IMR-90 (cell line): ENCODE data around the gene TMTC2. TPM values are rescaled to one million over a fixed set of nuclear protein-coding genes. Genes with fewer than 3 reads are reported as not detected.

Source experiments
- ATAC-seq: fragments of 200-7000 bp; cut with Tn5 transposase; 2 replicates; pipeline ENCODE4 v1.9.1; 2020; ENCODE audit warnings: low read depth, mild to moderate bottlenecking, moderate library complexity
- BruUV-seq: library from RNA; stranded (reverse); fragments of 400-500 nt; replicated peaks from 2 replicates; lab custom pipeline; 2021; lab: Mats Ljungman, UMichigan
- CTCF ChIA-PET: fragments of 300-600 bp; formaldehyde crosslinking; extraction: SDS; loops from one replicate; lab custom pipeline; 2021; ENCODE audit warnings: antibody characterized with exemption; lab: Yijun Ruan, JAX
- POLR2A ChIA-PET: fragments of 300-600 bp; sonication (Branson Sonifier 250); formaldehyde crosslinking; loops from one replicate; lab custom pipeline; 2022; ENCODE audit warnings: antibody characterized with exemption; ENCODE audit not compliant: unreplicated experiment; lab: Charles Lee
- DNase-seq: peaks from one replicate; pipeline ENCODE4 v3.0.0; 2013
- H2AFZ ChIP-seq: replicated peaks from 2 replicates; pipeline ENCODE3; 2013; ENCODE audit warnings: low read length, mild to moderate bottlenecking; ENCODE audit not compliant: poor library complexity
- H2AK5ac ChIP-seq: 2 replicates; pipeline ENCODE4 v1.6.1; 2013; ENCODE audit warnings: low read depth, low read length, inconsistent platforms
- H2AK9ac ChIP-seq: replicated peaks from 2 replicates; pipeline ENCODE3; 2013; ENCODE audit warnings: mild to moderate bottlenecking, low read depth, low read length, moderate library complexity; ENCODE audit not compliant: poor library complexity
- H2BK120ac ChIP-seq: 2 replicates; pipeline ENCODE4 v1.6.1; 2013; ENCODE audit warnings: low read depth, low read length, inconsistent platforms
- H2BK15ac ChIP-seq: 3 replicates; pipeline ENCODE4 v1.6.1; 2013; ENCODE audit warnings: low read depth, low read length, inconsistent platforms
- H2BK20ac ChIP-seq: 2 replicates; pipeline ENCODE4 v1.6.1; 2013; ENCODE audit warnings: low read depth, mild to moderate bottlenecking, inconsistent platforms, low read length, moderate library complexity
- H2BK5ac ChIP-seq: 2 replicates; pipeline ENCODE4 v1.6.1; 2013; ENCODE audit warnings: mild to moderate bottlenecking, low read depth, low read length, inconsistent platforms; ENCODE audit not compliant: poor library complexity, severe bottlenecking
- H3K14ac ChIP-seq: replicated peaks from 2 replicates; pipeline ENCODE4 v1.6.1; 2013; ENCODE audit warnings: low read depth, low read length, inconsistent platforms
- H3K18ac ChIP-seq: 2 replicates; pipeline ENCODE4 v1.6.1; 2013; ENCODE audit warnings: low read depth, low read length, control low read depth
- H3K23ac ChIP-seq: 2 replicates; pipeline ENCODE4 v1.6.1; 2013; ENCODE audit warnings: low read depth, low read length, inconsistent platforms
- H3K27ac ChIP-seq: 2 replicates; pipeline ENCODE4 v1.5.1; 2013; ENCODE audit warnings: mild to moderate bottlenecking, control low read depth, low read length; ENCODE audit not compliant: insufficient read depth
- H3K27me3 ChIP-seq: 2 replicates; pipeline ENCODE4 v1.6.1; 2013; ENCODE audit warnings: low read length; ENCODE audit not compliant: control insufficient read depth, insufficient read depth
- H3K36me3 ChIP-seq: 2 replicates; pipeline ENCODE4 v1.6.1; 2013; ENCODE audit warnings: low read length, mixed read lengths; ENCODE audit not compliant: control insufficient read depth, insufficient read depth
- H3K4ac ChIP-seq: 2 replicates; pipeline ENCODE4 v1.6.1; 2013; ENCODE audit warnings: low read depth, low read length, inconsistent platforms
- H3K4me1 ChIP-seq: 2 replicates; pipeline ENCODE4 v1.6.1; 2013; ENCODE audit warnings: low read length, mixed read lengths; ENCODE audit not compliant: control insufficient read depth, insufficient read depth
- H3K4me2 ChIP-seq: 2 replicates; pipeline ENCODE4 v1.6.1; 2013; ENCODE audit warnings: low read depth, mild to moderate bottlenecking, control low read depth, low read length, moderate library complexity
- H3K4me3 ChIP-seq: 2 replicates; pipeline ENCODE4 v1.5.1; 2013; ENCODE audit warnings: low read depth, mild to moderate bottlenecking, control low read depth, low read length, moderate library complexity; ENCODE audit not compliant: insufficient read depth
- H3K56ac ChIP-seq: 2 replicates; pipeline ENCODE4 v1.6.1; 2013; ENCODE audit warnings: low read length, inconsistent platforms; ENCODE audit not compliant: insufficient read depth; ENCODE audit errors: extremely low read depth
- H3K79me1 ChIP-seq, 2 experiments: 2 replicates each; pipeline ENCODE4 v1.6.1; 2013; ENCODE audit warnings: low read length in 2 of 2, inconsistent platforms in 1 of 2, low read depth in 1 of 2
- H3K9ac ChIP-seq: 2 replicates; pipeline ENCODE4 v1.6.1; 2013; ENCODE audit warnings: low read depth, low read length, control low read depth
- H3K9me1 ChIP-seq: 2 replicates; pipeline ENCODE4 v1.6.1; 2013; ENCODE audit warnings: low read length, inconsistent platforms; ENCODE audit not compliant: insufficient read depth
- H3K9me3 ChIP-seq: 2 replicates; pipeline ENCODE4 v1.6.1; 2013; ENCODE audit warnings: low read length; ENCODE audit not compliant: control insufficient read depth, insufficient read depth
- H4K20me1 ChIP-seq: 2 replicates; pipeline ENCODE4 v1.6.1; 2013; ENCODE audit warnings: low read length, inconsistent platforms; ENCODE audit not compliant: insufficient read depth
- H4K5ac ChIP-seq: 2 replicates; pipeline ENCODE4 v1.6.1; 2013; ENCODE audit warnings: mild to moderate bottlenecking, low read depth, low read length, control low read depth
- H4K8ac ChIP-seq, 2 experiments: 2 replicates each; pipeline ENCODE4 v1.6.1; 2013; ENCODE audit warnings: low read depth in 2 of 2, low read length in 2 of 2, control low read depth in 1 of 2, inconsistent platforms in 1 of 2
- H4K91ac ChIP-seq: 2 replicates; pipeline ENCODE4 v1.6.1; 2013; ENCODE audit warnings: low read depth, low read length, inconsistent platforms; ENCODE audit not compliant: insufficient read depth
- BHLHE40 ChIP-seq: fragments of 150-350 bp; IDR thresholded peaks from 2 replicates; pipeline ENCODE4 v1.6.1; 2016; ENCODE audit warnings: mild to moderate bottlenecking, low read depth, low read length
- CEBPB ChIP-seq: IDR thresholded peaks from 2 replicates; pipeline ENCODE4 v1.6.1; 2012; ENCODE audit warnings: low read depth, low read length, improper control_type of control experiment
- CHD1 ChIP-seq: IDR thresholded peaks from 2 replicates; pipeline ENCODE4 v1.6.1; 2012; ENCODE audit warnings: low read depth, low read length, improper control_type of control experiment
- ELK1 ChIP-seq: fragments of 150-350 bp; IDR thresholded peaks from 2 replicates; pipeline ENCODE4 v1.6.1; 2016; ENCODE audit warnings: low read depth, mild to moderate bottlenecking, low read length, moderate library complexity, borderline replicate concordance
- FOS ChIP-seq: fragments of 150-350 bp; IDR thresholded peaks from 2 replicates; pipeline ENCODE4 v1.6.1; 2016; ENCODE audit warnings: low read depth, low read length
- MAZ ChIP-seq: IDR thresholded peaks from 2 replicates; pipeline ENCODE4 v1.6.1; 2012; ENCODE audit warnings: low read depth, mild to moderate bottlenecking, low read length, improper control_type of control experiment, moderate library complexity, borderline replicate concordance
- NFE2L2 ChIP-seq: fragments of 150-350 bp; IDR thresholded peaks from 2 replicates; pipeline ENCODE4 v1.6.1; 2016; ENCODE audit warnings: low read depth, mild to moderate bottlenecking, low read length
- POLR2A ChIP-seq: IDR thresholded peaks from 2 replicates; pipeline ENCODE4 v1.6.1; 2012; ENCODE audit warnings: mild to moderate bottlenecking, low read depth, low read length
- RAD21 ChIP-seq: IDR thresholded peaks from 2 replicates; pipeline ENCODE4 v1.6.1; 2012; ENCODE audit warnings: low read length, improper control_type of control experiment
- RCOR1 ChIP-seq: IDR thresholded peaks from 2 replicates; pipeline ENCODE4 v1.6.1; 2012; ENCODE audit warnings: mild to moderate bottlenecking, low read length, improper control_type of control experiment; ENCODE audit not compliant: insufficient replicate concordance
- RFX5 ChIP-seq: IDR thresholded peaks from 2 replicates; pipeline ENCODE4 v1.8.0; 2012; ENCODE audit warnings: low read depth, mild to moderate bottlenecking, low read length, moderate library complexity
- SMC3 ChIP-seq: fragments of 150-350 bp; IDR thresholded peaks from 2 replicates; pipeline ENCODE4 v1.6.1; 2016; ENCODE audit warnings: low read depth, mild to moderate bottlenecking, antibody characterized with exemption, low read length, moderate library complexity
- USF2 ChIP-seq: fragments of 150-350 bp; IDR thresholded peaks from 2 replicates; pipeline ENCODE4 v1.6.1; 2017; ENCODE audit warnings: mild to moderate bottlenecking, antibody characterized with exemption, low read length, low read depth
- dilution Hi-C: fragments of 300-500 bp; cut with HindIII; formaldehyde crosslinking; loops from one replicate; pipeline ENCODE4 v1.14.3; 2018; ENCODE audit warnings: low sequenced_read_pairs; ENCODE audit not compliant: unreplicated experiment
- in situ Hi-C: fragments of 300-500 bp; cut with MboI; formaldehyde crosslinking; loops from 3 replicates; pipeline ENCODE4 v1.14.3; 2019; ENCODE audit warnings: low sequenced_read_pairs, inconsistent platforms, mixed read lengths
- intact Hi-C: fragments of 100-400 bp; cut with micrococcal nuclease; formaldehyde crosslinking; loops from 2 replicates; pipeline ENCODE4 v1.10.0; 2022
- polyA plus RNA-seq, 3 experiments: library from polyadenylated mRNA; depleted of rRNA; stranded (reverse); fragments of >200 nt; gene quantifications; 2 replicates each; pipeline ENCODE4 v1.2.3, GENCODE V29; 2012; ENCODE audit warnings: low replicate concordance in 1 of 3
- total RNA-seq: library from RNA; depleted of rRNA; stranded (reverse); fragments of >200 nt; gene quantifications from 2 replicates; pipeline ENCODE4 v1.2.3, GENCODE V29; 2012

Gene TMTC2
- total and polyA plus RNA-seq, 2 of the 4 experiments (the other 2 are of a cell fraction): 0.56 to 1.4 TPM

- Histone ChIP-seq H3K79me1 (no peaks in the 10 kb centered on the region), H3K56ac (no peak overlapping the region), H4K91ac (no peak overlapping the region), H3K4me1 (no peaks in the 10 kb centered on the region), H3K27ac (no peak overlapping the region), H2AFZ (no peak overlapping the region), H3K23ac (no peak overlapping the region), H2AK9ac (no peak overlapping the region), H3K4me3 (no peak overlapping the region), H4K8ac (no peak overlapping the region), H2BK15ac (no peak overlapping the region), H3K18ac (no peak overlapping the region), H3K36me3 (no peaks in the 10 kb centered on the region), H3K4me2 (no peak overlapping the region), H3K9me3 (no peaks in the 10 kb centered on the region; the same call in 1 of the 2 replicates), H3K4ac (no peak overlapping the region), H2BK120ac (no peak overlapping the region), H3K27me3 (no peaks in the 10 kb centered on the region), H3K14ac (no peak overlapping the region), H2BK20ac (no peak overlapping the region), H4K20me1 (no peaks in the 10 kb centered on the region), H3K9me1 (no peaks in the 10 kb centered on the region), H3K9ac (no peak overlapping the region), H2BK5ac (no peak overlapping the region), H4K5ac (no peak overlapping the region), H2AK5ac (no peak overlapping the region)
- dilution Hi-C loops (no loop called here), in situ Hi-C loops (no loop called here), intact Hi-C loops (no loop called here)
- BruUV-seq: no TSS peak
- POLR2A ChIA-PET: no interaction called here
- CTCF ChIA-PET: no interaction called here
- DNase-seq (no peak), ATAC-seq (no peak)
- TF ChIP-seq POLR2A (no peak), BHLHE40 (no peak), SMC3 (no peak), NFE2L2 (no peak), RFX5 (no peak), CHD1 (no peak), FOS (no peak), MAZ (no peak), RCOR1 (no peak), RAD21 (no peak), ELK1 (no peak), CEBPB (no peak), USF2 (no peak)
These were observed 103.0 kb downstream of the TMTC2 start for GRCh38 chr12:82789674-82790073.
